HEK293 (cell line): ENCODE measurements around the gene ARHGAP24.

Experiments used
- MZF1 ChIP-seq: fragments of 450-650 bp; formaldehyde crosslinking; IDR thresholded peaks from 2 replicates; pipeline ENCODE4 v1.5.1; 2017; ENCODE audit warnings: missing biosample characterization, missing genetic modification characterization, borderline replicate concordance
- ZBTB20 ChIP-seq: fragments of 450-650 bp; formaldehyde crosslinking; IDR thresholded peaks from 2 replicates; pipeline ENCODE4 v1.5.1; 2016; ENCODE audit warnings: missing biosample characterization, missing genetic modification characterization
- ZNF133 ChIP-seq: fragments of 450-650 bp; formaldehyde crosslinking; IDR thresholded peaks from 2 replicates; pipeline ENCODE4 v1.5.1; 2016; ENCODE audit warnings: missing biosample characterization, missing genetic modification characterization
- ZNF221 ChIP-seq: fragments of 450-650 bp; formaldehyde crosslinking; IDR thresholded peaks from 2 replicates; pipeline ENCODE4 v1.5.1; 2017; ENCODE audit warnings: missing biosample characterization, missing genetic modification characterization, borderline replicate concordance
- ZNF248 ChIP-seq: fragments of 450-650 bp; formaldehyde crosslinking; IDR thresholded peaks from 2 replicates; pipeline ENCODE4 v1.5.1; 2017; ENCODE audit warnings: missing biosample characterization, missing genetic modification characterization
- ZNF341 ChIP-seq: fragments of 450-650 bp; formaldehyde crosslinking; IDR thresholded peaks from 2 replicates; pipeline ENCODE4; 2016; ENCODE audit warnings: low read depth, missing biosample characterization, missing genetic modification characterization
- ZNF501 ChIP-seq: fragments of 450-650 bp; formaldehyde crosslinking; IDR thresholded peaks from 2 replicates; pipeline ENCODE4 v1.5.1; 2016; ENCODE audit warnings: missing biosample characterization, missing genetic modification characterization
- TF ChIP-seq, protein P1 (sequence below): fragments of 450-650 bp; formaldehyde crosslinking; IDR thresholded peaks from 2 replicates; pipeline ENCODE4 v1.5.1; 2016; ENCODE audit warnings: missing biosample characterization, missing genetic modification characterization
- TF ChIP-seq, protein P2 (sequence below): fragments of 450-650 bp; formaldehyde crosslinking; IDR thresholded peaks from 2 replicates; pipeline ENCODE4 v1.5.1; 2016; ENCODE audit warnings: missing biosample characterization, missing genetic modification characterization
- TF ChIP-seq, protein P3 (sequence below): fragments of 450-650 bp; formaldehyde crosslinking; IDR thresholded peaks from 2 replicates; pipeline ENCODE4 v1.5.1; 2016; ENCODE audit warnings: missing biosample characterization, missing genetic modification characterization
- TF ChIP-seq, protein P4 (sequence below): fragments of 450-650 bp; formaldehyde crosslinking; IDR thresholded peaks from 2 replicates; pipeline ENCODE4 v1.5.0; 2017; ENCODE audit warnings: missing biosample characterization, missing genetic modification characterization, borderline replicate concordance

DNA sequence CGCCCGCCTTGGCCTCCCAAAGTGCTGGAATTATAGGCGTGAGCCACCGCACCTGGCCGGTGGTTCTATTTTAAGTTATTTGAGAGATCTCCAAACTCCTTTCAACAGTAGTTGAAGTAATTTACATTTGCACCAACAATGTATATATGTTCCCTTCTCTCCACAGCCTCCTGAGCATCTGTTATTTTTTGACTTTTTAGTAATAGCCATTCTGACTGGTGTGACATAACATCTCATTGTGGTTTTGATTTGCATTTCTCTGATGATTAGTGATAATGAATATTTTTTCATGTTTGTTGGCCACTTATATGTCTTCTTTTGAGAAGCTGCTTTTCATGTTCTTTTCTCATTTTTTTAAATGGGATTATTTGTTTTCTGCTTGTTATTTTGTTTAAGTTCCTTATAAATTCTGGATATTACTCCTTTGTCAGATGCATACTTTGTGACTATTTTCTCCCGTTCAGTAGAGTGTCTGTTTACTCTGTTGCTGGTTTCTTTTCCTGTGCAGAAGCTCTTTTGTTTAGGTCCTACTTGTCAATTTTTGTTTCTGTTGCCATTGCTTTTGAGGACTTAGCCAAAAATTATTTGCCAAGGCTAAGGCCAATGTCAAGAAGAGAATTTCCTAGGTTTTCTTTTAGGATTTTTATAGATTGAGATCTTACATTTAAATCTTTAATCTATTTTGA, 213.2 kb downstream of the ARHGAP24 start:
- TF ChIP-seq ZNF501 (tag by site-specific recombination) (no peak), ZNF248 (no peak), ZNF341 (tag by site-specific recombination) (no peak), ZNF133 (tag by site-specific recombination) (no peak), ZBTB20 (tag by site-specific recombination) (no peak), MZF1 (no peak), ZNF221 (no peak)
- TF ChIP-seq, protein P1, sequence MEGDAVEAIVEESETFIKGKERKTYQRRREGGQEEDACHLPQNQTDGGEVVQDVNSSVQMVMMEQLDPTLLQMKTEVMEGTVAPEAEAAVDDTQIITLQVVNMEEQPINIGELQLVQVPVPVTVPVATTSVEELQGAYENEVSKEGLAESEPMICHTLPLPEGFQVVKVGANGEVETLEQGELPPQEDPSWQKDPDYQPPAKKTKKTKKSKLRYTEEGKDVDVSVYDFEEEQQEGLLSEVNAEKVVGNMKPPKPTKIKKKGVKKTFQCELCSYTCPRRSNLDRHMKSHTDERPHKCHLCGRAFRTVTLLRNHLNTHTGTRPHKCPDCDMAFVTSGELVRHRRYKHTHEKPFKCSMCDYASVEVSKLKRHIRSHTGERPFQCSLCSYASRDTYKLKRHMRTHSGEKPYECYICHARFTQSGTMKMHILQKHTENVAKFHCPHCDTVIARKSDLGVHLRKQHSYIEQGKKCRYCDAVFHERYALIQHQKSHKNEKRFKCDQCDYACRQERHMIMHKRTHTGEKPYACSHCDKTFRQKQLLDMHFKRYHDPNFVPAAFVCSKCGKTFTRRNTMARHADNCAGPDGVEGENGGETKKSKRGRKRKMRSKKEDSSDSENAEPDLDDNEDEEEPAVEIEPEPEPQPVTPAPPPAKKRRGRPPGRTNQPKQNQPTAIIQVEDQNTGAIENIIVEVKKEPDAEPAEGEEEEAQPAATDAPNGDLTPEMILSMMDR (tag by site-specific recombination), result no peak
- TF ChIP-seq, protein P2, sequence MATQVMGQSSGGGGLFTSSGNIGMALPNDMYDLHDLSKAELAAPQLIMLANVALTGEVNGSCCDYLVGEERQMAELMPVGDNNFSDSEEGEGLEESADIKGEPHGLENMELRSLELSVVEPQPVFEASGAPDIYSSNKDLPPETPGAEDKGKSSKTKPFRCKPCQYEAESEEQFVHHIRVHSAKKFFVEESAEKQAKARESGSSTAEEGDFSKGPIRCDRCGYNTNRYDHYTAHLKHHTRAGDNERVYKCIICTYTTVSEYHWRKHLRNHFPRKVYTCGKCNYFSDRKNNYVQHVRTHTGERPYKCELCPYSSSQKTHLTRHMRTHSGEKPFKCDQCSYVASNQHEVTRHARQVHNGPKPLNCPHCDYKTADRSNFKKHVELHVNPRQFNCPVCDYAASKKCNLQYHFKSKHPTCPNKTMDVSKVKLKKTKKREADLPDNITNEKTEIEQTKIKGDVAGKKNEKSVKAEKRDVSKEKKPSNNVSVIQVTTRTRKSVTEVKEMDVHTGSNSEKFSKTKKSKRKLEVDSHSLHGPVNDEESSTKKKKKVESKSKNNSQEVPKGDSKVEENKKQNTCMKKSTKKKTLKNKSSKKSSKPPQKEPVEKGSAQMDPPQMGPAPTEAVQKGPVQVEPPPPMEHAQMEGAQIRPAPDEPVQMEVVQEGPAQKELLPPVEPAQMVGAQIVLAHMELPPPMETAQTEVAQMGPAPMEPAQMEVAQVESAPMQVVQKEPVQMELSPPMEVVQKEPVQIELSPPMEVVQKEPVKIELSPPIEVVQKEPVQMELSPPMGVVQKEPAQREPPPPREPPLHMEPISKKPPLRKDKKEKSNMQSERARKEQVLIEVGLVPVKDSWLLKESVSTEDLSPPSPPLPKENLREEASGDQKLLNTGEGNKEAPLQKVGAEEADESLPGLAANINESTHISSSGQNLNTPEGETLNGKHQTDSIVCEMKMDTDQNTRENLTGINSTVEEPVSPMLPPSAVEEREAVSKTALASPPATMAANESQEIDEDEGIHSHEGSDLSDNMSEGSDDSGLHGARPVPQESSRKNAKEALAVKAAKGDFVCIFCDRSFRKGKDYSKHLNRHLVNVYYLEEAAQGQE (tag by site-specific recombination), result no peak
- TF ChIP-seq, protein P3, sequence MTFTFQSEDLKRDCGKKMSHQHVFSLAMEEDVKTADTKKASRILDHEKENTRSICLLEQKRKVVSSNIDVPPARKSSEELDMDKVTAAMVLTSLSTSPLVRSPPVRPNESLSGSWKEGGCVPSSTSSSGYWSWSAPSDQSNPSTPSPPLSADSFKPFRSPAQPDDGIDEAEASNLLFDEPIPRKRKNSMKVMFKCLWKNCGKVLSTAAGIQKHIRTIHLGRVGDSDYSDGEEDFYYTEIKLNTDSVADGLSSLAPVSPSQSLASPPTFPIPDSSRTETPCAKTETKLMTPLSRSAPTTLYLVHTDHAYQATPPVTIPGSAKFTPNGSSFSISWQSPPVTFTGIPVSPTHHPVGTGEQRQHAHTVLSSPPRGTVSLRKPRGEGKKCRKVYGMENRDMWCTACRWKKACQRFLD (tag by site-specific recombination), result no peak
- TF ChIP-seq, protein P4, sequence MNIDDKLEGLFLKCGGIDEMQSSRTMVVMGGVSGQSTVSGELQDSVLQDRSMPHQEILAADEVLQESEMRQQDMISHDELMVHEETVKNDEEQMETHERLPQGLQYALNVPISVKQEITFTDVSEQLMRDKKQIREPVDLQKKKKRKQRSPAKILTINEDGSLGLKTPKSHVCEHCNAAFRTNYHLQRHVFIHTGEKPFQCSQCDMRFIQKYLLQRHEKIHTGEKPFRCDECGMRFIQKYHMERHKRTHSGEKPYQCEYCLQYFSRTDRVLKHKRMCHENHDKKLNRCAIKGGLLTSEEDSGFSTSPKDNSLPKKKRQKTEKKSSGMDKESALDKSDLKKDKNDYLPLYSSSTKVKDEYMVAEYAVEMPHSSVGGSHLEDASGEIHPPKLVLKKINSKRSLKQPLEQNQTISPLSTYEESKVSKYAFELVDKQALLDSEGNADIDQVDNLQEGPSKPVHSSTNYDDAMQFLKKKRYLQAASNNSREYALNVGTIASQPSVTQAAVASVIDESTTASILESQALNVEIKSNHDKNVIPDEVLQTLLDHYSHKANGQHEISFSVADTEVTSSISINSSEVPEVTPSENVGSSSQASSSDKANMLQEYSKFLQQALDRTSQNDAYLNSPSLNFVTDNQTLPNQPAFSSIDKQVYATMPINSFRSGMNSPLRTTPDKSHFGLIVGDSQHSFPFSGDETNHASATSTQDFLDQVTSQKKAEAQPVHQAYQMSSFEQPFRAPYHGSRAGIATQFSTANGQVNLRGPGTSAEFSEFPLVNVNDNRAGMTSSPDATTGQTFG (tag by site-specific recombination), result no peak
